GDM1 (cell line): Measurements from ENCODE around the gene USP34.

Experiments used
- DNase-seq: peaks from one replicate; lab custom pipeline; 2025; lab: John Stamatoyannopoulos, UW

USP34 gene

DNA sequence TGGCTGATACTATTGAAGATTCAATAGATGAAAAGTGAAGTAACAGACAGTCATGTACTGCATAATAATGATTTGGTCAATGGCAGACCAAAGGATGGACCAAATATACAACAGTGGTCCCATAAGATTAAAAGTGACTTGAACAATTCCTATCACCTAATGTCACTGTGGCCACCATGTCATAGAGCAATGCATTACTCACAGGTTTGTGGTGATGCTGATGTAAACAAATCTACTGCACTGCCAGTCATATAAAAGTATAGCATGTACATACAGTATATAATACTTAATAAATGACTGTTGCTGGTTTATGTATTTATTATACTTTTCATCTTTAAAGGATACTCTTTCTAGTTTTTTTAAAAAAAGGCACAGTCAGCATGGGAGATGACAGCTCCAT, 99.9 kb downstream of the USP34 start:
- no peak for DNase-seq

DNA sequence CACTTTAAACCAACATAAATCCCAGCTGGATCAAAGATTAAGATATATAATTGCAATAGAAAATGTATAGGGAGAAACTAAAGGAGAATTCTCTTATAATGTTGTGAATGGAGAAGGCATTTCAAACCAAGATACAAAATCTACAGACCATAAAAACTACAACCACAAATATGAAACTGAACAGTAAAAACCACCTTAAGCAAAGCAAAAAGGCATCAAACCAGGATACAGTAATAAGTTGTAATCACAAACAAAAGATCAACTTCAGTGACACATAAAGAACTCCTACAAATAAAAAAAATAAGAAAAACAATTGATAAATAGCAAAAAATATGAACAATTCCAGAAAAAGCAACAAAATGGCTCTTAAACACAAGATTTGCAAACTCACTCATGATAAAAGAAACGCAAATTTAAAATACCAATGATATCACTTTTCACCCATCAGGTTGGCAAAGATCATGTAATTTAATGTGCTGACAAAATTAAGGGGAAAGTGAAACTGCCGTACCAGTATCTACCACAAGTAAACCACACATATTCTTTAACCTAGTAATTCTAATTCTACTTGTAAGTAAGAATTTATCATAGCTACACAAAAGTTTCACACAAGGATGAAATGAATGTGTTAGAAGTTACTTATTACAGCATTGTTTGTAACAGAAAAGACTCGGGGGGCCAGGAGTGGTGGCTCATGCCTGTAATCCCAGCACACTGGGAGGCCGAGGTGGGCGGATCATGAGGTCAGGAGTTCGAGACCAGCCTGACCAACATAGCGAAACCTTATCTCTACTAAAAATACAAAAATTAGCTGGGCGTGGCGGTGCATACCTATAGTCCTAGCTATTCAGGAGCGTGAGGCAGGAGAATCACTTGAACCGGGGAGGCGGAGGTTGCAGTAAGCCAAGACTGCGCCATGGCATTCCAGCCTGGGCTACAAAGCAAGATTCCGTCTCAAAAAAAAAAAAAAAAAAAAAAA, 101.9 kb downstream of the USP34 start:
- no peak for DNase-seq

DNA sequence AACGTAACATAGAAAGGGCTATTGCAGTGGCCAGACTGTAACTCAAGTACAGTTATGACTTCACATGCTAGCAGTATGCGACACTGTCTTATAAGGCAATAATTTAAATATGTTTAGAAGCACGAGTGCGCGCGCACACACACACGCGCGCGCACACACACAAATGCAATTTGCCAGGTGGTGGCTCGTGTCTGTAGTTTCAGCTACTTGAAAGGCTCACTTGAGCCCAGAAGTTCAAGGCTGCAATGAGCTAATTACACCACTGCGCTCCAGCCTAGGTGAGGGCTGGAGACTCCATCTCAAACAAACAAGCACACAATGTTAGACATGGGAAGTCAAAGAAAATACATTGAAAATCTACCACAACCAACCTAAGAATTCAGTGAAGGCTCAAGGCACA, 103.7 kb downstream of the USP34 start:
- DNase-seq, result no peak

DNA sequence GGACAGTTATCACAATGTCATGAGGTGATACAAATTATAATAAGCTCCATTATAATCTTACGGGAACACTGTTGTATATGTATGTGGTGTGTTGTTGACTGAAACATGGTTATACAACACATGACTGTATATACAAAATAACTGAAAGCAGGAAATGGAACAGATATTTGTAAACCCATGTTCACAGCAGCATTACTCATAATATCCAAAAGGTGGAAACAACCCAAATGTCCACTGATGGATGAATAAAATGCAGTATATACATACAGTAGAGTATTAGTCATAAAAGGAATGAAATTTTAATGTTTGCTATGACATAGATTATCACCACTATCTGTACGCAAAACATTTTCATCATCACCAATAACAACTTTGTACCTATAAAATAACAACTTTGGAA, 107.3 kb downstream of the USP34 start:
- DNase-seq, result no peak

DNA sequence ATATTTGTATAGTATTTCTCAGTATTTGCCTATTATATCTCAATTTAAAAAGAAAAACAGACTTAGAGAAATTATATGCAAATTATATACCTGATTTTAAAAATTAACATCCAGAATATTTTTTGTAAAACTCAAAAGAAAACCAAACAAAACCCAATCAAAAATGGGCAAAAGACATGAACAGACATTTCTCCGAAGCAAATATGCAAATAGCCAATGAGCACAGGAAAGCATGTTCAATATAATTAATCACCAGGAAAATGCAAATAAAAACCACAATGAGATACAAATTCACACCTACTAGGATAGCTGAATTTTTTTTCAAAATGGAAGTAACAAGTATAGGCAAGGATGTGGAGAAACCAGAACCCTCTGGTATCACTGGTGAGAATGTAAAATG, 108.0 kb downstream of the USP34 start:
- DNase-seq, result no peak

DNA sequence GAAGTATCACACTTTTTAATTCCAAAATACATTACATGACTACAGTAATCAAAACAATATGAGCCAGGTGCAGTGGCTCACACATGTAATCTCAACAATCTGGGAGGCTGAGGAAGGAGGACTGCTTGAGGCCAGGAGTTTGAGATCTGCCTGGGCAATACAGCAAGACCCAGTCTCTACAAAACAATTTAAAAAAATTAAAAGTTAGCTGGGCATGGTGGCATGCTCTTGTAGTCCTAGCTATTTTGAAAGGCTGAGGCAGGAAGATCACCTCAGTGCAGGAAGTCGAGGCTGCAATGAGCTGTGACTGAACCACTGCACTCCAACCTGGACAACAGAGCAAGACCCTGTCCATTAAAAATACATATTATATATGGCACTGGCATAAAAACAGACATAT, 109.8 kb downstream of the USP34 start:
- DNase-seq, result no peak

DNA sequence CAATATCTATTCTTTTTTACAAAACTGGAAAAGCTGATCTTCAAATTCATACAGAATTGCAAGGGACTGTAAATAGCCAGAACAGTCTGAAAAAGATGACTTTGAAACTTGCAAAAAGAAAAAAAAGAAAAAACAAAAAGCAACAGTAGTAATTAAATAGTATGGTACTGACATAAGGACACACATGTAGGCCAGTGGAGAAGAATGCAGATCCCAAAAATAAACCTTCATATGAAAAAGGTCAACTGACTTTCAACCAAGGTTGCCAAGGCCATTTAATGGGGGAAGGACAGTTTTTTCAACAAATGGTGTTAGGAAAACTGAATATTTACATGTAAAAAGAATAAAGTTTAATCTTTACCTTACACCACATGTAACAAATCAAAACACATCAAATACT, 111.8 kb downstream of the USP34 start:
- no peak for DNase-seq

DNA sequence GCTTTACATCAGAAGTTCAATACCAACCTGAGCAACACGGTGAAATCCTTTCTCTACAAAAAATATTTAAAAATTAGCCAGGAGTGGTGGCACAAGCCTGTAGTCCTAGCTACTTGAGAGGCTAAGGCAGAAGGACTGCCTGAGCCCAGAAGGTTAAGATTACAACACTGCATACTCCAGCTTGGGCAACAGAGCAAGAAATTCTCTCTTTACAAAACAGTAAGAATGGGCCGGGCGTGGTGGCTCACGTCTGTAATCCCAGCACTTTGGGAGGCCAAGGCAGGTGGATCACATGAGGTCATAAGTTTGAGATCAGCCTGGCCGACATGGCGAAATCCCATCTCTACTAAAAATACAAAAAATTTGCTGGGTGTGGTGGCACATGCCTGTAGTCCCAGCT, 113.2 kb downstream of the USP34 start:
- no peak for DNase-seq

DNA sequence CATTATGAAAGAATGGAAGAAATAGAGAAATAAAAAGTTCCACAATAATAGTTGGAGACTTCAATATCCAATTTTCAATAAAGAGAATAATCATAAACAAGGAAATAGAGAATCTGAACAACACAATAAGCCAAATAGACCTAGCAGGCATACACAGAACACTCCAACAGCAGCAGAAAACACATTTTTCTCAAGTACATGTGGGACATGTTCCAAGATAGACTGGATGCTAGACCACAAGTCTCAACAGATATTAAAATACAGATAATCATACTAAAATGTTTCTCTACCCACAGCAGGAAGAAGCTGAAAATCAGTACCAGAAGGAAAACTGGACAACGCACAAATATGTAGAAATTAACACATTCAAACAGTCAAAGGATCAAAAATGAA, 113.9 kb downstream of the USP34 start:
- no peak for DNase-seq

DNA sequence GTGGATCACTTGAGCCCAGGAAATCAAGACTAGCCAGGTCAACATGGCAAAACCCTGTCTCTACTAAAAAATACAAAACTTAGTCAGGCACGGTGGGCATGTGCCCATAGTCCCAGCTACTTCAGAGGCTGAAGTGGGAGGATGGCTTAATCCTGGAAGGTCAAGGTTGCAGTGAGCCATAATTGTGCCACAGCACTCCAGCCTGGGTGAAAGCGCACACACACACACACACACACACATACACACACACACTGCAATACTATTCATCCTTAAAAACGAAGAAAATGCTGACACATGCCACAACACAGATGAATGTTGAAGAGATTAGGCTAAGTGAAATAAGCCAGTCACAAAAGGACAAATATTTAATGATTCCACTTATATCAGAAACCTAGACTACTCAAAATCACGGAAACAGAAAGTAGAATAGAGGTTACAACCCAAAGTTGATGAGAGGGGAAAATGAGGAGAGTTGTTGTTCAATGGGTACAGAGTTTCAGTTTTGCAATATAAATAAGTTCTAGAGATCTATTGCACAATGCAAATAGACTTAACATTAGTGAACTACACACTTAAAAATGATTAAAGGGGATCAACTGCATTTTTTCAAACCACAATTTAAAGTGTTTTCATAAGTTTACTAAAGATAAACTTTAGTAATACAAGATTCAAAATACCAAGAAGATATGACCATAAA, 114.5 kb downstream of the USP34 start:
- no peak for DNase-seq

DNA sequence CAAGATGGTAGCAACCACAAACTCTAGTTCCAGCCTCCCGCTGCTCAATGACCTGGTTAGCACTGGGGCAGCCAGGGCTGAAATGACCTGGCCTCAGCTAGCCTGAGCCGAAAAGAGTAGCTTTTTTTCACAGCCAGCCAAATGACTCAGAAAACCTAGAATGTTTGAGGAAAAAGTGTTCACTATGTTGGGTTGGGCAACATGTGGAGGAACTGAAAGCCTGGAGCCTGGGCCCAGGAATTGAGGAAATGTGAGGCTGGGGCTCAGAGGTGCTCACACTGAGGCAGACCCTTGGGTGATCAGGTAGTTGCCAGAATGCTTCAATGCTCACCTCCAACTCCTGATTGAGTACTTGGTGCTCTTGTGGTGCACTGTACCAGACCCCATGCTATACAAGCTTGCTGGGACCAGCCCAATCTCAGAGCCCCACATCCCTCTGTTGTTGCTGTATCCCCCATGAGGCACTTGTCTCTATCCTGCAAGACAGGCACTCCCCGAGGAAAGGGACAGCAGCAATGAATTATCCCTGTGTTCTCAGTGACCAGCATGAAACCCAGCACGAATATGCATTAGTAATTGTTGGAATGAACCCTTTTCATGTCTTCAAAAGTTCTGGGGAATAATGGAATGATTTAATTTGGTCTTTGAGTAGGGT, 116.2 kb downstream of the USP34 start:
- DNase-seq, result no peak

DNA sequence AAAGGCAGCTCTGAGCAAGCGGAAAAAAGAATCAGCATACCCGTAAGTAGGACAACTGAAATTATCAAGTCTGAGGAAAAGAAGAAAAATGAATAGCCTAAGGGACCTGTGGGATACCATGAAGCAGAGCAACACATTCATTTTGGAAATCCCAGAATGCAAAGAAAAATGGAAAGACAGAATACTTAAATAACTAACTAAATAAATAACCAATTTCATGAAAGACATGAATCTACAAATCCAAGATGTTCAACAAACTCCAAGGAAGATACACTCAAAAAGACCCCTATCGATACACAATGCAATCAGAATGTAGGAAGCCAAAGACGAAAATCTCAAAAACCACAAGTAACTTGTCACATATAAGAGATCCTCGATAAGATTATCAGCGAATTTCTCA, 117.0 kb downstream of the USP34 start:
- DNase-seq, result no peak

DNA sequence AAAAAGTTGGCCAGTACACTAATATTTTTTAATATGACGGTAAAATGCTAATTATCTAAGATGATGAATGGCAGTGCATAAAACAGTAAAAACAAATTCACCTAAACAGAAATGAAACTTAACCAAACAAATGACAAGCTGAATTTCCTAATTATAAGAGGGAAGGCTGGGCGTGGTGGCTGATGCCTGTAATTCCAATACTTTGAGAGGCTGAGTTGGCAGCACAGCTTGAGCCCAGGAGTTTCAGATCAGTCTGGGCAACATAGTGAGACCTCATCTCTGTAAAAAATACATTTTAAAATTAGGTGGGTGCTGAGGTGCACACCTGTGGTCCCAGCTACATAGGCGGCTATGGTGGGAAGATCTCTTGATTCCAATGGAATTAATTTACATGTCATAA, 120.1 kb downstream of the USP34 start:
- no peak for DNase-seq

DNA sequence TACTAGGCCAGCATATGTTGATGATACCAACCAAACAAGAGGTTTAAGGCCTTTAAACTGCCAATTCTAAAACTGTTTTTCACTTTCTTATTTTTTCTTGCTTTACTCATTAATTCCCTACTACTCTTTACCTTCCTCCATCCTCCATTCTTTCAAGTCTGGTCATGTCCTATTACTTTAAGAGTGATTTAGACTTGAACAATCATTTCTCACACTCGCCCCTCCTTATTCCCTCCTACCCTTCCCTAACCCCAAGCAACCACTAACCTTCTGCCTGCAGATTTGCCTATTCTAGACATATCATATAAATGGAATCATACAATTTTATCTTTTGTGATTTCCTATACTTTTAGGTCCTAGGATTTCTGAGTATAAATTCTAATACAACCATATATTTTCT, 127.7 kb downstream of the USP34 start:
- no peak for DNase-seq

DNA sequence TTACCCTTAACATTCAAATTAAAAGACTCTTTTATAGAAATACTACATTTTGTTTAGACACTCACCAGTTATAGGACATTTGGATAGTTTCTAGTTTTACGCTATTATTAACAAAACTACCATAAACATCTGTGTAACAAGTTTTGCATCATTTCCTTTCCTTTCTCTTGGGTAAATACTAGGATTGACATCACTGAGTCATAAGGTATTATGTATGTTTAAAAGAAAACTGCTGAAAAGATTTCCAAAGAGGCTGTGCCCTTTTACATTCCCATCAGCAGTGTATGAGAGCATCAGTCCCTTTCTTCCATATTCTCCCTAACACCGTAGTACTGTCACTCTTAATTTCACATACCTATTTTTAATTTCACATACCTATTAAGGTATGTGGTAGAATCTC, 130.6 kb downstream of the USP34 start:
- DNase-seq, result no peak

DNA sequence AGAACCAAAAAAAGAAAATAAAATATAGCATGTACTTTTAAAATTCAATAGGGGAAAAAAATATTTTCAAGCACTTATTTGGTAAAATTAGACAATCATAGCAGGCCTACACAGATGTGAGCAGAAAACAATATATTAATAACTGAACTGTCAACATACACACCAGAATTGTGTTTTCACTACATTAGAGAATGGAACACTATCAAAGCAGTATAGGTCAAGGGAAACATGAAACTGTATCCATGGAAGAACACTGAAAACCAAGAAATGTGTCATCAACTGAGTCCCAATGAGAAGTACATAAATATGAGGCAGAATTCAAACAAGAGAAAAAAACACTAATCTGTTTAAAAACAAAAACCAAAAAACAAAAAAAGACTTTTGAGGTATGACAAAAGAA, 132.4 kb downstream of the USP34 start:
- DNase-seq, result no peak

DNA sequence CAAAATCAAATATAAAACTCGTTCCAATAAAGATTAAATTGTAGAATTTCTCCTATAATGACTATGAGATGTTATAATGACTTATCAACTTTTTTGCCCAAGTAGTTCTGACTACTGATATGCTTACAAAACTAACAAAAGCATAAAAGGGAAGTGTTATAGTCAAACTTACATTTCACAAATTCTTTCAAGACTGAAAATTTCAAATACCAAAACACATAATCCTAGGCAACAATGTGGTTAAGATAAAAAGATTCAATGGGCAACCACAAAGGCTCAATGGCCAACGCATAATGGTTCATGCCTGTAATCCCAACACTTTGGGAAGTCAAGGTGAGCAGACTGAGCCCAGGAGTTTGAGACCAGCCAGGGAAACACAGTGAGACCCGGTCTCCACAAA, 135.7 kb downstream of the USP34 start:
- DNase-seq, result no peak

DNA sequence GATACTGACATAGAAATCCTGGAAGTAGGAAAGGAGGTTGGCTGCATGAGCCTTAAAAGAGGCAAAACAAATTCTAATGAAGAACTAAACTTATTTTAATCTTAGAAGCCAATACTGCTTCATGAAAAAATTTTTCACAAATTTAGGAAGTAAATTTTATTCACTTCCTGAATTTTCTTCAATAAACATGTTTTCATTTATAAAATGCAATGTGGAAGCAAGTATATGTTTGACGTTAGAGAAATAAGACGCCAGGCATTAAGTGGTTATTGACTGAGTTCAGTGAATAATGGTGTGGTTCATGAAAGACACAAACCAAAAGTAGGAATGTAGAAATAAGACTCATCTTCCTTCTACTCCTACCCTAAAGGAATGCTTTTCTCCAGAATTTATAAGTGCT, 136.4 kb downstream of the USP34 start:
- no peak for DNase-seq

DNA sequence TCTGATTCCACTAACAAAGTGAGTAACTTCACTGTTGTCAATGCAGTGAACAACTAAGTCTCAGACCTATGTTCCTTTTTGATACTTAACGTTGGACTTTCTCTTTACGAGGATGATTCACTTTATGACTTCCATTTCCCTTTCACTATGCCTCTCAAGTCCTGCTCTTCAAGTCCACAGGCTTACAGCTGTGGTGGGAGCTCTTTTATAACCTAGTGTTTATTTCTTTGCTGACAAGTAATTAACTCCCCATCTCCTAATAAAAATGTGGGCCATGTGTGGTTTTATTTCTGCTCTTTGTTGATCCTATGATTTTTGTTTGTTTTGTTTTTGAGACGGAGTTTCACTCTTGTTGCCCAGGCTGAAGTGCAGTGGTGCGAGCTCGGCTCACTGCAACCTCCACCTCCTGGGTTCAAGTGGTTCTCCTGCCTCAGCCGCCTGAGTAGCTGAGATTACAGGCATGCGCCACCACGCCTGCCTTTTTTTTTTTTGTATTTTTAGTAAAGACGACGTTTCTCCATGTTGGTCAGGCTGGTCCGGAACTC, 142.1 kb downstream of the USP34 start:
- DNase-seq, result no peak

DNA sequence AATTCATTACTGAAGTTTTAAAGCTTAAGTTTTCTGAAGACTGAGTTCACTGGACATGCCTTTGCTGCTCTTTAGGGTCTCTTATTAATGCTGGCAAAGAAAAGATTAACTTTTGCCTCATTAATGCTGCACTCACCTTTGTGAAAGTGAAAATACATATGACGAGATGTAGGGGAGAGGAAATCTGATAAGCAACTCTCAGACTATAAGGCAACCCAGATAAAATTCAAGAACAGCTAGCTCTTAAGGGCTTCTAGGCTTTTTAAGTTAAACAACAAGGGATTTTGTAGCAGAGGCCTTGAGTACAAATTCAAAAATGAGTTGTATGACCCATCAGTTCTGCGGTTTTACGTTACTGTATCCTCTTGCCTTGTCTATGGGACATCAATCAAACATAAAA, 143.7 kb downstream of the USP34 start:
- DNase-seq, result no peak

DNA sequence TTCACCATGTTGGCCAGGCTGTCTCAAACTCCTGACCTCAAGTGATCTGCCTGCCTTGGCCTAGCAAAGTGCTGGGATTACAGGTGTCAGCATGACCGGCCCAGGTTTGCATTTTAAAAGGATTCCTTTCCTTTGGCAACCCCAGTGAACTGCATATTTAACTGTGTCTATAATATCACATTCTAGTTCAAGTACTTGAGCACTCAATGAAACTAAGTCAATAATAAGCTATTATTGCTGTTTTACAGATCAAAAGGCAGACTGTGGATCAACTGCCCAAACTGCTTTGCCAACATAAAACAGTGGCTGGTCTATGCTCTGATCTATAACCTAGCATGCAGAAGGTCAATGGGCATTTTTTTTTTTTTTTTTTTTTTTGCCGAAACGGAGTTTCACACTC, 144.5 kb downstream of the USP34 start:
- no peak for DNase-seq

DNA sequence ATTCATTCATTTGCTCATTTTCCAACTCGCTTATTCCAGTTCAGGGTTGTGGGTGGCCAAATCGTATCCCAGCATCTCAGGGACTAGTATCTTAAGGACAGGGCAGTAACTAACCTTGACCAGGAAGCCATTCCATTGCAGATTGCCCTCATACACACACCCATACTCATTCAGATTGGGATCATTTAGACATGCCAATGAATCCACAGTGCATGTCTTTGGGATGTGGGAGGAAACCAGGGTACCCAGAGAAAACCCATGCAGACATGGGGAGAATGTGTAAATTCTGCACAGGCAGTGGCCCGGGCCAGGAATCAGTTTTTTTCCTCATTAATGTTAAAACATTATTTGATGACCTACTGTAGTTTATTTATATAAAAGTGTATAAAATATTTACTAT, 150.7 kb downstream of the USP34 start:
- DNase-seq, result no peak

DNA sequence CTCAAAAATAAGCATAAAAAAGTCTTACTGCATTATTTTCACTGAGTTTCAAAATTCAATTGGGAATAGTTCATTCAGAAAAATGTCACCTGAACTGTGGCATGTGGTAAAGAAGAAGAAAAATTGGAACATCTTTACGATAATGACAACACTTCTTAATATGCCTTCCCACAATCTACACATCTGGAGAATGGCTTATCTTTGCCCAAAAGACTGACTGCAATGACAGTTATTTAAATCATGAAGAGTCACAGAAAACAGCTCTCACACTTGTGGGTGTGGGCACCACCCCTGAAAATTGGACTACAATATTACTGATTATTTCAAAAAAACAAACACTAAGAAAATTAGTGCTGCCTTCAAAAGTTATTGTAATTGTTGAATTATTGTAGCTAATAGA, 152.3 kb downstream of the USP34 start:
- no peak for DNase-seq
